ENCODE measurements around the gene KCNMA1. TPM values are rescaled to one million over a fixed set of nuclear protein-coding genes. Genes with fewer than 3 reads are reported as not detected.
A peak's percentile ranks its signal among the peaks of the same experiment; 100 is the strongest.

The KCNMA1 gene
- total RNA-seq, 1 experiment from 2014 or later, result 143 TPM

- ChIA-PET POLR2A (ENCODE audit: unreplicated experiment) (no interaction called here), CTCF (interaction anchor here (1.0 kb wide), 1 partner anchor 137 kb away, joined by 3 read pairs; no protein-coding TSS in a partner anchor)
- Histone ChIP-seq H3K36me3 (ENCODE audit: low read depth, low read length) (no peaks in the 10 kb centered on the region), H3K79me2 (ENCODE audit: low read length) (no peaks in the 10 kb centered on the region), H3K9me2 (replicated peaks; ENCODE audit: low read length) (no peaks in the 10 kb centered on the region), H3K4me1 (ENCODE audit: insufficient read depth, low read length) (no peaks in the 10 kb centered on the region), H3K9ac (ENCODE audit: low read length) (no peak overlapping the region), H2AFZ (ENCODE audit: low read length) (no peak overlapping the region), H3K27me3 (ENCODE audit: low read length) (peaks cover 22% of the 10 kb centered on the region; the same call in 1 of the 2 replicates), H4K20me1 (ENCODE audit: low read length) (no peaks in the 10 kb centered on the region), H3K9me3 (ENCODE audit: low read length) (no peaks in the 10 kb centered on the region), H3K4me3 (ENCODE audit: low read length) (no peak overlapping the region), H3K4me2 (ENCODE audit: low read length) (no peak overlapping the region), H3K27ac (ENCODE audit: low read length) (no peak overlapping the region), H3F3A (ENCODE audit: low read length, unreplicated experiment) (no peaks in the 10 kb centered on the region)
- BruUV-seq (replicated peaks), result no TSS peak
- intact Hi-C loops (cut with micrococcal nuclease), result loop anchor here (2.0 to 10.0 kb wide), 3 partner anchors 78 to 246 kb away; no protein-coding TSS in a partner anchor
- DNase-seq (peak; percentile 35), ATAC-seq (peak; percentile 78)
- no peak for TF ChIP-seq EZH2 (IDR thresholded peaks at IDR 0.05; ENCODE audit: low read length, unreplicated experiment)
- TF ChIP-seq CTCF (conservative IDR thresholded peaks at IDR 0.05; ENCODE audit: low read depth, low read length), result no peak
- TF ChIP-seq EZH2phosphoT487 (IDR thresholded peaks at IDR 0.05; ENCODE audit: borderline replicate concordance, low read length), result no peak
Measured at GRCh38 chr10:76868098-76868977, 769.3 kb downstream of the KCNMA1 start.

GRCh38 chr10:76866841-76867586 lies 770.6 kb downstream of the KCNMA1 start:
- Histone ChIP-seq H3K9me2 (replicated peaks; ENCODE audit: low read length) (no peaks in the 10 kb centered on the region), H3K27ac (ENCODE audit: low read length) (no peak overlapping the region), H3K4me2 (ENCODE audit: low read length) (no peak overlapping the region), H3K79me2 (ENCODE audit: low read length) (no peaks in the 10 kb centered on the region), H3F3A (ENCODE audit: low read length, unreplicated experiment) (no peaks in the 10 kb centered on the region), H3K4me1 (ENCODE audit: insufficient read depth, low read length) (no peaks in the 10 kb centered on the region), H2AFZ (ENCODE audit: low read length) (no peak overlapping the region), H3K36me3 (ENCODE audit: low read depth, low read length) (no peaks in the 10 kb centered on the region), H4K20me1 (ENCODE audit: low read length) (no peaks in the 10 kb centered on the region), H3K9ac (ENCODE audit: low read length) (no peak overlapping the region), H3K4me3 (ENCODE audit: low read length) (no peak overlapping the region), H3K27me3 (ENCODE audit: low read length) (peaks cover 29% of the 10 kb centered on the region), H3K9me3 (ENCODE audit: low read length) (no peaks in the 10 kb centered on the region)
- TF ChIP-seq CTCF (conservative IDR thresholded peaks at IDR 0.05; ENCODE audit: low read depth, low read length), result no peak
- no peak for TF ChIP-seq EZH2phosphoT487 (IDR thresholded peaks at IDR 0.05; ENCODE audit: borderline replicate concordance, low read length)
- no peak for TF ChIP-seq EZH2 (IDR thresholded peaks at IDR 0.05; ENCODE audit: low read length, unreplicated experiment)
- ChIA-PET CTCF (no interaction called here), POLR2A (ENCODE audit: unreplicated experiment) (interaction anchor here (0.6 kb wide), 1 partner anchor 40 kb away, joined by 4 read pairs; no protein-coding TSS in a partner anchor)
- ATAC-seq, result no peak
- DNase-seq, result no peak
- no TSS peak for BruUV-seq (replicated peaks)
- intact Hi-C loops (cut with micrococcal nuclease), result loop anchor here (5.0 to 10.0 kb wide), 2 partner anchors 105 to 248 kb away; no protein-coding TSS in a partner anchor

All from PC-3 (cell line).